Kidney glomerular epithelial cell (primary cell): ENCODE data around the gene TACC3.

Experiments
- DNase-seq: peaks from one replicate; lab custom pipeline; 2025; lab: John Stamatoyannopoulos, UW

Gene TACC3

GRCh38 chr4:1793940-1794808, 72.9 kb downstream of the TACC3 start:
- no peak for DNase-seq
